T follicular helper cell (primary cell): Measurements from ENCODE around the gene ADAM8.
"Not testable (repeated sequence)": the region's sequence is repeated elsewhere in the genome, so short reads cannot be mapped to it uniquely, and the experiment has no call there.

Source experiments
- DNase-seq: peaks from one replicate; pipeline ENCODE4 v3.0.0-alpha.2; 2020; ENCODE audit warnings: low read depth

Gene ADAM8

DNA sequence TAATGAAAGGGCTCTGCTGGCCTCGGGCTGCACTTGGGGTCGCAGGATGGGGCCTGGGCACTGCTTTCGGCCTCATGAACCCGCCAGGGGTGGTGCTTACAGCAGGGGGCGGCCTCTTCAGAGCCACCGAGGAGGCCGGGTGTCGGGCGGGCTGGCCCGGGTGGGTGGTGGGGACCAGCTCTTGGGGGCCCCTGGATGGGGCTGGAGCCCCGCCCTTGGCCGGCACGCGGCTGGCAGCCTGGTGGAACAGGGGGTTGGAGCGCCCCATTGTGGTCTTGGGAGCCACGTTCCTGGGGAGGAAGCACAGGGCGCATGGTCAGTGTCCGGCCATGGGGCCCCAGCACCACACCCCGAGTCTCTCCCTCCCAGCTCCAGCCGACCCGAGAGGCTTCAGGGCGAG, 8.8 kb downstream of the ADAM8 start:
- no peak for DNase-seq

GRCh38 chr10:133267293-133267692, 9.4 kb downstream of the ADAM8 start:
- DNase-seq, result no peak

- no peak for DNase-seq
Observed at GRCh38 chr10:133266056-133266795, 10.4 kb downstream of the ADAM8 start.

- not testable (repeated sequence) for DNase-seq
Observed at GRCh38 chr10:133265052-133265451, 11.6 kb downstream of the ADAM8 start.

DNA sequence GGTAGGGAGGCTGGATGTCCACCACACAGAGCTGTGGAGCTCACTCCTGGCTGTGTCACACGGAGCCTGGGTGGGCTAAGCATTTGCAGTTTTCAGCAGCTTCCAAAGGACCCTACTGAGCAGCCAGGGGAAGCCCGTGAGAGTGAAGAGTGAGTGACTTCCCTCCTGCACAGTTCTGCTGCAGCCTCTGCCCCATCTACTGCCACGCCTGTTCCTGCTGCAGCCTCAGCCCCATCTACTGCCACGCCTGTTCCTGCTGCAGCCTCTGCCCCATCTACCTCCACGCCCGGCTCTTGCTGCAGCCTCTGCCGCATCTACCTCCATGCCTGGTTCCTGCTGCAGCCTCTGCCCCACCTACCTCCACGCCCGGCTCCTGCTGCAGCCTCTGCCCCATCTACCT, 12.2 kb downstream of the ADAM8 start:
- DNase-seq, result no peak

- DNase-seq, result no peak
Observed at GRCh38 chr10:133263674-133264073, 13.0 kb downstream of the ADAM8 start.

GRCh38 chr10:133262696-133263095, 14.0 kb downstream of the ADAM8 start:
- DNase-seq, result no peak

DNA sequence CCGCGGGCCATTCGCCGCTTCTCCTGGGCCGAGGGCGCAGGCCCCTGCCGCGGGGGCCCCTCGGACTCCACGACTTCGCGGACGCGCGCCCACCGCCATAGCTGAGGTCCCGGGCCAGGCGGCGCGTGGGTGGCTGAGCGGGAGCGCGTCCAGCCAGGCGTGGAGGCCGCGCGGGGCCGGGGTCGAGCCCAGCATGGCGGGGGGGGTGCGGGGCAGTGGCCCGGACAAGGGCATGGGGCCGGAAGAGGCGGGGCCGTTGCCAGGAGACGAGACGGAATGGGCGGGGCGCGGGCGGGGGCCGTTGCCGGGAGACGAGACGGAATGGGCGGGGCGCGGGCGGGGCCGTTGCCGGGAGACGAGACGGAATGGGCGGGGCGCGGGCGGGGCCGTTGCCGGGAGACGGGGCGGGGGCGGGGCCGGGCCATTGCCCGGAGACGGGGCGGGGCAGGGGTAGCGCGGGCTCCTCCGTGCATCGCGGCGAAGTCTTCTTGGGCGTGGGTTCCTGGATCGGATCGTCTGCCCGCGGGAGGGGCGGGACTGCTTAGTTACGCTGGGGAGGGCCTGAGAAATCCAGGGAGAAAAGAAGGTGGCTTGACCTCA, 14.8 kb downstream of the ADAM8 start:
- peak; percentile 79 for DNase-seq

GRCh38 chr10:133260895-133261725, 15.6 kb downstream of the ADAM8 start:
- DNase-seq, result peak; percentile 47

GRCh38 chr10:133259602-133259989, 17.1 kb downstream of the ADAM8 start:
- no peak for DNase-seq

GRCh38 chr10:133258818-133259601, 17.7 kb downstream of the ADAM8 start:
- DNase-seq, result peak; percentile 78

DNA sequence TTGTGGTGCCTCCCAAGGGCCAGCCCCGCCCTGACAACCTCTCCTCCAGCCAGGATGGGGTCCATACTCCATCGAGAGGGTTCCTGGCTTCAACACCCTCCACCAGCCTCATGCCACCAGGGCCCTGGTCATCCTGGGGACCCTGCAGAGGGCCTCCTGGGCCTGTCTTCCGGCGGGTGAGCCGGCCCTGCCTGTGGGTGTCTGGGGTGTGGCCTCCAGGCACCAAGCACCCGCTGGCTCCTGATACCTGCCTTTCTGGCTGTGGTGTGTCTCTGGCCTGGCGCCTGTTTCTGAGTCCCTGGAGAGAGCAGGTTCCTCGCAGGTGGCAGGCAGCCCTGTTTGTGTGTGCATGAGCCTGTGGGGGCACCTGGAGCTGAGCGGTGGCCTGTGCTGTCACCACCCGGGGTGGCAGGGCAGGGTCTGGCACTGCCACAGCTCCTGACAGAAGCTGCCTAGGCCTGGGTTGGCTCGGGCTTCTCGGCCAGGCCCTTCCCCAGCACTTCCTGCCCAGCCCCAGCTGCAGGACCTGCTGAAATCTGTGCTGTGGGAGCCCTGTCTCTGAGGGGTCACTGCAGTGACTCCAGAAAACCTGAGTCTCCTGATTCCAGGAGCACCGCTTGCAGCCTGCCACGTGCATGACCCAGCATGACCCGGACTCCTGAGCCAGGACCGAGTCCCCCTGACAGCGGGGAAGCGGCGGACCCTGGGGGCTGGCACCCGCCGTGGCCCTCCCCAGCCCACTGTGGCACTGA, 18.4 kb downstream of the ADAM8 start:
- no peak for DNase-seq

DNA sequence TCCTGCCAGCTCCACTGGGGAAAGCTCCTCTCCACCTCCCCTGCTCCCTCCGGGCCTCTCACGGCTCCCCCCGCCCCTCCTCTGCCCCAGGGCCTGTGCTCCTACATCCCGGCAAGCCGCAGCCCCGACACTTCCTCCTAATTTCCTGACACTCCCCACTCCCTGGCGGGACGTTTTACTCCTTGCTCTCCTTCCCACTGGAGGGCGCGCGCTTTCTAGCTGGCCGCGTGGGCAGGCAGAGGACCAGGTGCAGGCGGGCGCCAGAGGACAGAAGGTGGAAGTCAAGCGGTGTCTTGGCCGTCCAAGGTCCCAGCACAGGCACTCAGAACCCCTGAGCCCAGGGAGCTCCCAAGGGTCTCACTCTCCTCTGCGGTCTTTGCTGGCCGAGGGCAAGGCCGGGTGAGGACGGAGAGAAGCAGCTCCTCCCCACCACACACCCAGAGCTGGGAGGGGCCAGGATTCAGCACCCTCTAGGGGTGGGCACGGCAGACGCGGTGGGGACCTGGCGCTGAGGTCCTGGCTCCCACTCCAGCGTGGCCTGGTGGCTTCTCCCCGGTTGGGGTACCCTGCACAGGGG, 19.1 kb downstream of the ADAM8 start:
- DNase-seq, result no peak

GRCh38 chr10:133255323-133255722, 21.3 kb downstream of the ADAM8 start:
- no peak for DNase-seq

DNA sequence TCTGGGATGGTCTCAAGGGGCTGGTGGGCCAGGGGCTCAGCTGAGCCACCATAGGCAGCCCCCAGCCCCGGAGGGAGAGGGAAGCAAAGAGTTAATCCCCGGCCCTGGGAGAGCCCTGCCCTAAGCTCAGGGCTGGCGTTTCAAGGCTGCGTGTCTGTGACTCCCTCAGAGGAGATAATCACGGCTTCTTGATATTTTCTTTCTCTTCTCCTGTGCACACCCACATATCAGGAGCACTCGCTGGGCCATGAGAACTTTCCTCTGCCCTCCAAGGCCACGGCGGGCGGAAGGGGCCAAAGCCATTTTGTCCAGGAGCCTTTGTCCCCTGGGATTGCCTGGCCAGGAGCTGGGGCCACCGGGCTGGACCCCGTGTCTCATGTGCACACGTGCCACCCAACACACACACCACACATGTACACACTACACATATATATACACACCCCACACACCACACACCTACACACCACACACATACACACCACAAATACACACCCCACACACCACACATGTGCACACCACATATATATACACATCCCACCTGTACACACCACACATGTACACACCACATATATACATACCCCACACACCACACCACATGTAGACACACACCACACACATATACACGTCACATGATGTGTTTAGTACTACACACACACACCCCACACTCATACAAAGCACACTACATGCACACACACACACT, 22.1 kb downstream of the ADAM8 start:
- DNase-seq, result no peak

GRCh38 chr10:133253361-133253955, 23.2 kb downstream of the ADAM8 start:
- no peak for DNase-seq

GRCh38 chr10:133252223-133252552, 24.5 kb downstream of the ADAM8 start:
- no peak for DNase-seq

GRCh38 chr10:133251388-133252222, 25.1 kb downstream of the ADAM8 start:
- no peak for DNase-seq
